Measurements from ENCODE around the gene ABLIM1.

DNA sequence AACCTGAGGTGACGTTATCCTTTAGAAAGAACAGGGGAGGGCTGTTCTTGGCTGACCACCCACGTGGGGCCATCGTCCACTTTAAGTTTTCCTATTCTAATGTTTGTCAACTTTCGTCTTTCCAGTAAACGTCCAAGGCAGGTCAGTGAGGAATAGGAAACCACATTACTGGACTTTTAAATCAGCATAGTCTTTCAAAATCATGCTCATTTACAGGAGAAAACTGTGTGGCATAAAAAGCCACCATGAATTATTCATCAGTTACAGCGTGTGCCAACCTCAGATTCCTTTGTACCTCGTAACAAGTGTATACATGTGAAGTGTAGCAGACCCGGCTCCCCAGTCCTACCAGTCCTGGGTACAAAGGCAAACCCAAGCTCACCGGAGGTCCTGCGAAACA lies 25.1 kb upstream of the ABLIM1 start:
- TF ChIP-seq, protein P1, sequence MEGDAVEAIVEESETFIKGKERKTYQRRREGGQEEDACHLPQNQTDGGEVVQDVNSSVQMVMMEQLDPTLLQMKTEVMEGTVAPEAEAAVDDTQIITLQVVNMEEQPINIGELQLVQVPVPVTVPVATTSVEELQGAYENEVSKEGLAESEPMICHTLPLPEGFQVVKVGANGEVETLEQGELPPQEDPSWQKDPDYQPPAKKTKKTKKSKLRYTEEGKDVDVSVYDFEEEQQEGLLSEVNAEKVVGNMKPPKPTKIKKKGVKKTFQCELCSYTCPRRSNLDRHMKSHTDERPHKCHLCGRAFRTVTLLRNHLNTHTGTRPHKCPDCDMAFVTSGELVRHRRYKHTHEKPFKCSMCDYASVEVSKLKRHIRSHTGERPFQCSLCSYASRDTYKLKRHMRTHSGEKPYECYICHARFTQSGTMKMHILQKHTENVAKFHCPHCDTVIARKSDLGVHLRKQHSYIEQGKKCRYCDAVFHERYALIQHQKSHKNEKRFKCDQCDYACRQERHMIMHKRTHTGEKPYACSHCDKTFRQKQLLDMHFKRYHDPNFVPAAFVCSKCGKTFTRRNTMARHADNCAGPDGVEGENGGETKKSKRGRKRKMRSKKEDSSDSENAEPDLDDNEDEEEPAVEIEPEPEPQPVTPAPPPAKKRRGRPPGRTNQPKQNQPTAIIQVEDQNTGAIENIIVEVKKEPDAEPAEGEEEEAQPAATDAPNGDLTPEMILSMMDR (conservative IDR thresholded peaks at IDR 0.05; ENCODE audit: low read depth in 2 of 2): no peak
- no peak for TF ChIP-seq POLR2AphosphoS5 (IDR thresholded peaks at IDR 0.05; ENCODE audit: low read depth)
- no peak for TF ChIP-seq JUNB (IDR thresholded peaks at IDR 0.05; ENCODE audit: unreplicated experiment)
- TF ChIP-seq EZH2phosphoT487 (IDR thresholded peaks at IDR 0.05; ENCODE audit: unreplicated experiment): no peak
- no peak for TF ChIP-seq CREB1 (CRISPR knock-in tag; IDR thresholded peaks at IDR 0.05; ENCODE audit: low read depth)
- TF ChIP-seq EZH2 (IDR thresholded peaks at IDR 0.05; ENCODE audit: low read depth, unreplicated experiment): no peak
- no peak for TF ChIP-seq ZNF331 (CRISPR knock-in tag; IDR thresholded peaks at IDR 0.05; ENCODE audit: low read depth)
- TF ChIP-seq, protein P2, sequence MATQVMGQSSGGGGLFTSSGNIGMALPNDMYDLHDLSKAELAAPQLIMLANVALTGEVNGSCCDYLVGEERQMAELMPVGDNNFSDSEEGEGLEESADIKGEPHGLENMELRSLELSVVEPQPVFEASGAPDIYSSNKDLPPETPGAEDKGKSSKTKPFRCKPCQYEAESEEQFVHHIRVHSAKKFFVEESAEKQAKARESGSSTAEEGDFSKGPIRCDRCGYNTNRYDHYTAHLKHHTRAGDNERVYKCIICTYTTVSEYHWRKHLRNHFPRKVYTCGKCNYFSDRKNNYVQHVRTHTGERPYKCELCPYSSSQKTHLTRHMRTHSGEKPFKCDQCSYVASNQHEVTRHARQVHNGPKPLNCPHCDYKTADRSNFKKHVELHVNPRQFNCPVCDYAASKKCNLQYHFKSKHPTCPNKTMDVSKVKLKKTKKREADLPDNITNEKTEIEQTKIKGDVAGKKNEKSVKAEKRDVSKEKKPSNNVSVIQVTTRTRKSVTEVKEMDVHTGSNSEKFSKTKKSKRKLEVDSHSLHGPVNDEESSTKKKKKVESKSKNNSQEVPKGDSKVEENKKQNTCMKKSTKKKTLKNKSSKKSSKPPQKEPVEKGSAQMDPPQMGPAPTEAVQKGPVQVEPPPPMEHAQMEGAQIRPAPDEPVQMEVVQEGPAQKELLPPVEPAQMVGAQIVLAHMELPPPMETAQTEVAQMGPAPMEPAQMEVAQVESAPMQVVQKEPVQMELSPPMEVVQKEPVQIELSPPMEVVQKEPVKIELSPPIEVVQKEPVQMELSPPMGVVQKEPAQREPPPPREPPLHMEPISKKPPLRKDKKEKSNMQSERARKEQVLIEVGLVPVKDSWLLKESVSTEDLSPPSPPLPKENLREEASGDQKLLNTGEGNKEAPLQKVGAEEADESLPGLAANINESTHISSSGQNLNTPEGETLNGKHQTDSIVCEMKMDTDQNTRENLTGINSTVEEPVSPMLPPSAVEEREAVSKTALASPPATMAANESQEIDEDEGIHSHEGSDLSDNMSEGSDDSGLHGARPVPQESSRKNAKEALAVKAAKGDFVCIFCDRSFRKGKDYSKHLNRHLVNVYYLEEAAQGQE (IDR thresholded peaks at IDR 0.05; ENCODE audit: unreplicated experiment): no peak
- TF ChIP-seq STAT1 (IDR thresholded peaks at IDR 0.05; ENCODE audit: unreplicated experiment): no peak
- TF ChIP-seq NANOG (IDR thresholded peaks at IDR 0.05; ENCODE audit: borderline replicate concordance): no peak
